CD14-positive monocyte (primary cell): ENCODE data around the gene NR6A1. TPM values are rescaled to one million over a fixed set of nuclear protein-coding genes. Genes with fewer than 3 reads are reported as not detected.

ENCODE experiments used
- DNase-seq, 3 donors: peaks; one replicate each; pipeline ENCODE4 v3.0.0-alpha.2; 2011 to 2022
- H2AFZ ChIP-seq: 2 replicates; pipeline ENCODE4 v1.6.0; 2012; ENCODE audit warnings: mild to moderate bottlenecking, low read depth, low read length, inconsistent platforms; ENCODE audit not compliant: insufficient read depth, poor library complexity, severe bottlenecking
- H3K27ac ChIP-seq, 2 donors: 1 replicate in 1 of 2; 2 replicates in 1 of 2; pipeline ENCODE4 v1.5.1; 2012 to 2013; ENCODE audit warnings: low read length in 2 of 2, control low read depth in 1 of 2, inconsistent platforms in 1 of 2, low read depth in 1 of 2, mild to moderate bottlenecking in 1 of 2
- H3K27me3 ChIP-seq, 2 donors: one replicate each; pipeline versions ENCODE4 v1.6.0 to v1.6.1; 2011 to 2013; ENCODE audit warnings: low read length in 2 of 2; ENCODE audit not compliant: control insufficient read depth in 2 of 2, insufficient read depth in 2 of 2
- H3K36me3 ChIP-seq, 2 donors: replicated peaks in 1 of 2; 1 replicate in 1 of 2; 2 replicates in 1 of 2; pipeline versions ENCODE4 v1.5.1 to v1.6.1; 2012 to 2013; ENCODE audit warnings: low read length in 2 of 2, control low read depth in 1 of 2, inconsistent platforms in 1 of 2, mild to moderate bottlenecking in 1 of 2; ENCODE audit not compliant: insufficient read depth in 2 of 2, control insufficient read depth in 1 of 2
- H3K4me1 ChIP-seq, 2 donors: 1 replicate in 1 of 2; 2 replicates in 1 of 2; pipeline versions ENCODE4 v1.5.1 to v1.6.1; 2012 to 2013; ENCODE audit warnings: low read length in 2 of 2, control low read depth in 1 of 2, inconsistent platforms in 1 of 2, mild to moderate bottlenecking in 1 of 2, moderate library complexity in 1 of 2; ENCODE audit not compliant: insufficient read depth in 2 of 2, control insufficient read depth in 1 of 2
- H3K4me2 ChIP-seq: replicated peaks from 2 replicates; pipeline ENCODE3; 2012; ENCODE audit warnings: low read length, moderate library complexity, mild to moderate bottlenecking; ENCODE audit not compliant: poor library complexity, severe bottlenecking; ENCODE audit errors: extremely low read depth
- H3K4me3 ChIP-seq, 3 experiments: fragments of 200-600 bp in 1 of 3; sonication (generic) in 1 of 3; replicated peaks in 1 of 3; 1 replicate in 2 of 3; 2 replicates in 1 of 3; pipeline ENCODE4 v1.5.1; 2011 to 2013; ENCODE audit warnings: low read length in 3 of 3, mild to moderate bottlenecking in 3 of 3, control low read depth in 2 of 3, low read depth in 2 of 3, inconsistent platforms in 1 of 3, moderate library complexity in 1 of 3
- H3K79me2 ChIP-seq: 2 replicates; pipeline ENCODE4 v1.6.0; 2012; ENCODE audit warnings: mild to moderate bottlenecking, control low read depth, inconsistent platforms, low read length, moderate library complexity; ENCODE audit not compliant: insufficient read depth
- H3K9ac ChIP-seq: 2 replicates; pipeline ENCODE4 v1.6.0; 2017; ENCODE audit warnings: low read length, mild to moderate bottlenecking; ENCODE audit not compliant: insufficient read depth, poor library complexity, severe bottlenecking
- H3K9me3 ChIP-seq, 2 donors: replicated peaks in 1 of 2; 1 replicate in 1 of 2; 2 replicates in 1 of 2; pipeline versions ENCODE4 v1.5.1 to v1.6.1; 2012 to 2013; ENCODE audit warnings: low read length in 2 of 2, control low read depth in 1 of 2; ENCODE audit not compliant: control insufficient read depth in 1 of 2, insufficient read depth in 1 of 2
- H4K20me1 ChIP-seq: 2 replicates; pipeline ENCODE4 v1.6.0; 2012; ENCODE audit warnings: mild to moderate bottlenecking, low read length, control low read depth, moderate library complexity; ENCODE audit not compliant: insufficient read depth
- H3K27ac Mint-ChIP-seq, 7 donors: one replicate each; pipeline ENCODE4 v1.8.0; 2020; ENCODE audit warnings: mild to moderate bottlenecking in 7 of 7, mixed read lengths in 7 of 7, moderate library complexity in 6 of 7, inconsistent platforms in 2 of 7
- H3K27me3 Mint-ChIP-seq, 3 donors: one replicate each; pipeline ENCODE4 v1.8.0; 2021 to 2022; ENCODE audit warnings: low read depth in 3 of 3, mild to moderate bottlenecking in 3 of 3, mixed read lengths in 3 of 3, moderate library complexity in 3 of 3, inconsistent platforms in 1 of 3
- H3K36me3 Mint-ChIP-seq, 2 donors: one replicate each; pipeline ENCODE4 v1.8.0; 2020; ENCODE audit warnings: mixed read lengths in 2 of 2, inconsistent platforms in 1 of 2, mild to moderate bottlenecking in 1 of 2
- H3K4me1 Mint-ChIP-seq: one replicate; pipeline ENCODE4 v1.8.0; 2020; ENCODE audit warnings: mild to moderate bottlenecking, mixed read lengths
- H3K4me3 Mint-ChIP-seq, 2 donors: one replicate each; pipeline ENCODE4 v1.8.0; 2020; ENCODE audit warnings: mild to moderate bottlenecking in 2 of 2, mixed read lengths in 2 of 2, moderate library complexity in 1 of 2
- H3K9me3 Mint-ChIP-seq, 7 donors: one replicate each; pipeline ENCODE4 v1.8.0; 2020 to 2022; ENCODE audit warnings: mixed read lengths in 7 of 7, mild to moderate bottlenecking in 6 of 7, moderate library complexity in 6 of 7, inconsistent platforms in 2 of 7
- CTCF ChIP-seq: fragments of 200-600 bp; IDR thresholded peaks from one replicate; pipeline ENCODE4 v1.8.0; 2022; ENCODE audit warnings: antibody characterized with exemption, mild to moderate bottlenecking
- WGBS: methylation state at CpG from one replicate; pipeline ENCODE4 v1.1.5; 2013; ENCODE audit warnings: missing lambda C conversion rate; ENCODE audit not compliant: insufficient coverage; 5-methylcytosine and 5-hydroxymethylcytosine counted together
- intact Hi-C, 2 donors: fragments of 100-400 bp; cut with micrococcal nuclease; formaldehyde crosslinking; loops; one replicate each; pipeline versions ENCODE4 v1.15.0 to v1.15.1; 2023
- polyA plus RNA-seq, 3 donors: library from polyadenylated mRNA; depleted of rRNA in 1 of 3; unstranded in 2 of 3; stranded (reverse) in 1 of 3; fragments of 300-500 nt in 2 of 3; fragments of >200 nt in 1 of 3; fragmentation: Illumina TruSeq in 2 of 3; gene quantifications; 1 replicate in 2 of 3; 2 replicates in 1 of 3; pipeline ENCODE4 v1.2.3, GENCODE V29; 2012 to 2021

Gene NR6A1
- polyA plus RNA-seq, 3 donors = 0.15 to 2.9 (median 0.28) TPM

- Histone ChIP-seq H3K9ac (no peak overlapping the region), H2AFZ (no peak overlapping the region), H3K36me3 (no peaks in the 10 kb centered on the region), H3K4me2 (no peak overlapping the region), H3K27me3 (no peaks in the 10 kb centered on the region), H3K9me3 (no peaks in the 10 kb centered on the region), H3K4me1 (no peaks in the 10 kb centered on the region), H3K4me3 (no peak overlapping the region), H3K27ac (no peak overlapping the region), H3K79me2 (no peaks in the 10 kb centered on the region), H4K20me1 (no peaks in the 10 kb centered on the region)
- Mint-ChIP-seq H3K36me3 (peaks cover 8 to 9% of the 10 kb centered on the region in 2 donors), H3K27me3 (no peaks in the 10 kb centered on the region), H3K4me1 (no peaks in the 10 kb centered on the region), H3K27ac (no peak overlapping the region), H3K9me3 (no peaks in the 10 kb centered on the region), H3K4me3 (no peak overlapping the region)
- intact Hi-C loops = no loop called here
- WGBS = no CpG with 5 or more reads among the region's 3 CpGs
- TF ChIP-seq CTCF = no peak
- no peak for DNase-seq
Measured at GRCh38 chr9:124724415-124725067, 46.6 kb downstream of the NR6A1 start.

- Histone ChIP-seq H3K4me1 (no peaks in the 10 kb centered on the region), H4K20me1 (no peaks in the 10 kb centered on the region), H3K9ac (no peak overlapping the region), H3K9me3 (no peaks in the 10 kb centered on the region), H3K79me2 (no peaks in the 10 kb centered on the region), H3K4me3 (no peak overlapping the region), H2AFZ (no peak overlapping the region), H3K4me2 (no peak overlapping the region), H3K27ac (no peak overlapping the region), H3K36me3 (no peaks in the 10 kb centered on the region), H3K27me3 (no peaks in the 10 kb centered on the region)
- Mint-ChIP-seq H3K4me3 (no peak overlapping the region), H3K27me3 (no peaks in the 10 kb centered on the region), H3K27ac (no peak overlapping the region), H3K36me3 (peaks cover 8 to 9% of the 10 kb centered on the region in 2 donors), H3K4me1 (no peaks in the 10 kb centered on the region), H3K9me3 (no peaks in the 10 kb centered on the region)
- DNase-seq = no peak
- WGBS = 88% methylated on average over 1 of the region's 2 CpGs
- intact Hi-C loops = no loop called here
- TF ChIP-seq CTCF = no peak
Measured at GRCh38 chr9:124723352-124723751, 47.8 kb downstream of the NR6A1 start.
